HCT116 (cell line): Measurements from ENCODE around the gene GPC5. TPM values are rescaled to one million over a fixed set of nuclear protein-coding genes. Genes with fewer than 3 reads are reported as not detected.

Experiments used
- ATAC-seq: fragments of 200-7000 bp; cut with Tn5 transposase; 2 replicates; pipeline ENCODE4 v1.9.1; 2020; ENCODE audit warnings: mild to moderate bottlenecking, moderate library complexity
- BruUV-seq: library from RNA; stranded (reverse); fragments of 400-500 nt; replicated peaks from 2 replicates; lab custom pipeline; 2021; lab: Mats Ljungman, UMichigan
- CTCF ChIA-PET: fragments of 300-600 bp; sonication (Branson Sonifier 250); formaldehyde crosslinking; loops from one replicate; lab custom pipeline; 2021; ENCODE audit warnings: antibody characterized with exemption; lab: Charles Lee
- POLR2A ChIA-PET: fragments of 300-600, 350-600 bp; sonication (Branson Sonifier 250); formaldehyde crosslinking; loops from one replicate; lab custom pipeline; 2021; ENCODE audit warnings: antibody characterized with exemption; lab: Charles Lee
- RAD21 ChIA-PET, 2 experiments: fragments of 300-600 bp; sonication (Branson Sonifier 250); formaldehyde crosslinking; loops; one replicate each; lab custom pipeline; 2023; ENCODE audit warnings: low total read pairs in 2 of 2; ENCODE audit not compliant: uncharacterized antibody in 2 of 2, unreplicated experiment in 2 of 2, low non-redundant PET in 1 of 2; lab: Charles Lee
- DNase-seq: peaks from one replicate; pipeline ENCODE4 v3.0.0-alpha.2; 2010; ENCODE audit warnings: low read depth, low spot score
- H2AFZ ChIP-seq: fragments of 200-600 bp; shearing (Covaris generic), sonication (generic); 2 replicates; pipeline ENCODE4 v1.6.1; 2017; ENCODE audit warnings: low read depth, mixed run types, mixed read lengths, antibody characterized with exemption, low read length; ENCODE audit not compliant: poor library complexity, severe bottlenecking
- H3K27ac ChIP-seq: 2 replicates; pipeline ENCODE4 v1.5.1; 2012; ENCODE audit warnings: low read depth, low read length
- H3K27me3 ChIP-seq: fragments of 200-600 bp; sonication (generic); 2 replicates; pipeline ENCODE4 v1.6.1; 2016; ENCODE audit warnings: mixed run types, low read length, mixed read lengths; ENCODE audit not compliant: insufficient read depth
- H3K36me3 ChIP-seq, 2 experiments: fragments of 200-500 bp in 1 of 2; fragments of 200-600 bp in 1 of 2; sonication (Bioruptor generic) in 1 of 2; sonication (generic) in 1 of 2; 2 replicates each; pipeline versions ENCODE4 v1.5.1 to v1.6.1; 2014 to 2016; ENCODE audit warnings: low read length in 2 of 2, inconsistent platforms in 1 of 2, mixed read lengths in 1 of 2, mixed run types in 1 of 2; ENCODE audit not compliant: insufficient read depth in 2 of 2, control insufficient read depth in 1 of 2
- H3K4me1 ChIP-seq, 2 experiments: fragments of 200-600 bp in 1 of 2; sonication (generic) in 1 of 2; 2 replicates each; pipeline versions ENCODE4 v1.5.1 to v1.6.1; 2012 to 2017; ENCODE audit warnings: low read length in 2 of 2, inconsistent platforms in 1 of 2, mild to moderate bottlenecking in 1 of 2, mixed read lengths in 1 of 2, mixed run types in 1 of 2, moderate library complexity in 1 of 2; ENCODE audit not compliant: insufficient read depth in 2 of 2, control insufficient read depth in 1 of 2
- H3K4me2 ChIP-seq: fragments of 200-600 bp; sonication (generic); 2 replicates; pipeline ENCODE4 v1.6.1; 2017; ENCODE audit warnings: mixed run types, low read length, mixed read lengths
- H3K4me3 ChIP-seq, 2 experiments: fragments of 200-600 bp in 1 of 2; sonication (generic) in 1 of 2; replicated peaks in 1 of 2; 2 replicates each; pipeline ENCODE4 v1.5.1; 2011 to 2016; ENCODE audit warnings: low read length in 2 of 2, control low read depth in 1 of 2, low read depth in 1 of 2, mild to moderate bottlenecking in 1 of 2, mixed read lengths in 1 of 2, mixed run types in 1 of 2
- H3K79me2 ChIP-seq: fragments of 200-600 bp; sonication (generic); 2 replicates; pipeline ENCODE4 v1.6.1; 2017; ENCODE audit warnings: mild to moderate bottlenecking, mixed run types, low read length, moderate library complexity, mixed read lengths; ENCODE audit not compliant: insufficient read depth
- H3K9ac ChIP-seq: fragments of 200-600 bp; sonication (generic); 2 replicates; pipeline ENCODE4 v1.6.1; 2016; ENCODE audit warnings: low read length, mixed read lengths
- H3K9me2 ChIP-seq: fragments of 200-600 bp; sonication (generic), shearing (Covaris generic); 2 replicates; pipeline ENCODE4 v1.6.1; 2017; ENCODE audit warnings: mixed run types, mild to moderate bottlenecking, moderate library complexity; ENCODE audit not compliant: insufficient read depth
- H3K9me3 ChIP-seq, 2 experiments: fragments of 200-500 bp in 1 of 2; fragments of 200-600 bp in 1 of 2; sonication (Bioruptor generic) in 1 of 2; sonication (generic) in 1 of 2; 2 replicates each; pipeline ENCODE4 v1.6.1; 2014 to 2017; ENCODE audit warnings: low read length in 2 of 2, mixed read lengths in 2 of 2, inconsistent platforms in 1 of 2, low read depth in 1 of 2, mild to moderate bottlenecking in 1 of 2, mixed run types in 1 of 2, moderate library complexity in 1 of 2; ENCODE audit not compliant: control insufficient read depth in 1 of 2, insufficient read depth in 1 of 2
- H4K20me1 ChIP-seq: fragments of 200-600 bp; sonication (generic), shearing (Covaris generic); 2 replicates; pipeline ENCODE4 v1.6.1; 2017; ENCODE audit warnings: mixed run types, mild to moderate bottlenecking, moderate library complexity; ENCODE audit not compliant: insufficient read depth
- CBX3 ChIP-seq: IDR thresholded peaks from 2 replicates; pipeline ENCODE4 v1.6.1; 2012; ENCODE audit warnings: low read depth
- CEBPB ChIP-seq: IDR thresholded peaks from 2 replicates; pipeline ENCODE4 v1.6.1; 2012; ENCODE audit warnings: low read depth
- EGR1 ChIP-seq: IDR thresholded peaks from 2 replicates; pipeline ENCODE4 v1.6.1; 2012; ENCODE audit warnings: low read depth
- ELF1 ChIP-seq: IDR thresholded peaks from 2 replicates; pipeline ENCODE4 v1.6.1; 2012; ENCODE audit warnings: low read depth, borderline replicate concordance
- EZH2 ChIP-seq: fragments of 200-600 bp; sonication (generic); IDR thresholded peaks from 2 replicates; pipeline ENCODE4 v1.6.1; 2017; ENCODE audit warnings: antibody characterized with exemption, mixed run types
- EZH2phosphoT487 ChIP-seq: fragments of 200-600 bp; IDR thresholded peaks from 2 replicates; pipeline ENCODE4 v1.6.1; 2018; ENCODE audit warnings: antibody characterized with exemption, borderline replicate concordance
- FOSL1 ChIP-seq: IDR thresholded peaks from 2 replicates; pipeline ENCODE4 v1.6.1; 2012; ENCODE audit warnings: low read depth
- JUND ChIP-seq: IDR thresholded peaks from 2 replicates; pipeline ENCODE4 v1.6.1; 2012
- POLR2A ChIP-seq: IDR thresholded peaks from 2 replicates; pipeline ENCODE4 v1.7.0; 2011; ENCODE audit warnings: borderline replicate concordance; ENCODE audit not compliant: insufficient read depth, insufficient read length; ENCODE audit errors: extremely low read depth
- POLR2AphosphoS5 ChIP-seq: IDR thresholded peaks from 2 replicates; pipeline ENCODE4 v1.6.1; 2011; ENCODE audit warnings: mild to moderate bottlenecking, low read depth, low read length, moderate library complexity
- RAD21 ChIP-seq: IDR thresholded peaks from 2 replicates; pipeline ENCODE4 v1.6.1; 2012; ENCODE audit warnings: low read depth, mild to moderate bottlenecking
- SIN3A ChIP-seq: IDR thresholded peaks from 2 replicates; pipeline ENCODE4 v1.6.1; 2012; ENCODE audit warnings: low read depth
- SRF ChIP-seq: IDR thresholded peaks from 2 replicates; pipeline ENCODE4 v1.6.1; 2012; ENCODE audit warnings: low read depth
- TCF7L2 ChIP-seq: IDR thresholded peaks from 2 replicates; pipeline ENCODE4 v1.7.0; 2011; ENCODE audit warnings: borderline replicate concordance, inconsistent platforms; ENCODE audit not compliant: insufficient read depth, insufficient read length; ENCODE audit errors: extremely low read depth
- YY1 ChIP-seq: IDR thresholded peaks from 2 replicates; pipeline ENCODE4 v1.6.1; 2011; ENCODE audit warnings: low read length, low read depth, moderate library complexity, mild to moderate bottlenecking; ENCODE audit not compliant: insufficient replicate concordance; ENCODE audit errors: extremely low read depth
- ZFX ChIP-seq: fragments of 450-650 bp; IDR thresholded peaks from 2 replicates; pipeline ENCODE4 v1.6.1; 2017
- ZNF274 ChIP-seq: fragments of 200-500 bp; sonication (Bioruptor generic); IDR thresholded peaks from 2 replicates; pipeline ENCODE4 v1.6.1; 2014; ENCODE audit warnings: mild to moderate bottlenecking, low read depth, low read length, inconsistent platforms
- intact Hi-C: fragments of 100-400 bp; cut with micrococcal nuclease; formaldehyde crosslinking; loops from 2 replicates; pipeline ENCODE4 v1.10.0; 2022
- total RNA-seq: library from RNA; stranded (reverse); gene quantifications from one replicate; pipeline ENCODE4 v1.2.1, GENCODE V29; 2021; ENCODE audit not compliant: unreplicated experiment
- TF ChIP-seq, protein P1 (sequence below): IDR thresholded peaks from 2 replicates; pipeline ENCODE4 v1.6.1; 2012
- TF ChIP-seq, protein P2 (sequence below): IDR thresholded peaks from 2 replicates; pipeline ENCODE4 v1.6.1; 2011; ENCODE audit warnings: mild to moderate bottlenecking, low read length, moderate library complexity; ENCODE audit not compliant: insufficient replicate concordance; ENCODE audit errors: extremely low read depth
- TF ChIP-seq, protein P3 (sequence below), 3 experiments: fragments of 200-600 bp in 1 of 3; sonication (generic) in 1 of 3; IDR thresholded peaks in 2 of 3; conservative IDR thresholded peaks in 1 of 3; 2 replicates each; pipeline ENCODE4 v1.5.1; 2012 to 2017; ENCODE audit warnings: low read depth in 2 of 3, low read length in 2 of 3, antibody characterized with exemption in 1 of 3, borderline replicate concordance in 1 of 3, control low read depth in 1 of 3, mild to moderate bottlenecking in 1 of 3, mixed read lengths in 1 of 3, mixed run types in 1 of 3, moderate library complexity in 1 of 3; ENCODE audit not compliant: insufficient read depth in 1 of 3

The GPC5 gene
- total RNA-seq, 1 experiment from 2014 or later, result not detected

DNA sequence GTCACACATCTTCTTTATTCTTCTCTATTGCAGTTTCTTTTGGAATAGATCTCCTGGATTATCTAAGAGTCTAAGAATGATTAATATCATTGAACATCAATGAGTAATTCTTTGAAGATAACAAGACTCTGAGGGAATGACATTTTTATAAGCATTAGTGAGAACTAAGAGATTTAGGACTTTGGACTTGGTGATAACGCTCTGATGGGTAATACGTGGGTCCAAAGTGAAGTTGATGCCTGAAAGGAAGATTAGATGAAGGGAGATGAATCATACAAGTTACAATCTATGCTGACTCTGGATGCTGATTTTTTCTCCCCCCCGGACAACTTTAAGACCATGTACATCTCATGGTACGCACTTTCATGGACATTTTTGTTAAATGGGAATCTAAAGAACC lies 364.5 kb downstream of the GPC5 start:
- DNase-seq (no peak), ATAC-seq (no peak)
- ChIA-PET POLR2A (no interaction called here), RAD21 (no interaction called here), CTCF (no interaction called here)
- no peaks in the 10 kb centered on the region; a peak in 1 of 4 replicates for H3K4me1 ChIP-seq
- no peak overlapping the region for H3K9ac ChIP-seq
- no peak overlapping the region for H3K4me3 ChIP-seq
- H2AFZ ChIP-seq, result no peak overlapping the region
- no peaks in the 10 kb centered on the region for H3K9me2 ChIP-seq
- peaks cover 16 to 31% of the 10 kb centered on the region in 2 experiments; a peak in 2 of 4 replicates for H3K9me3 ChIP-seq
- no peak overlapping the region for H3K27ac ChIP-seq
- H3K79me2 ChIP-seq, result no peaks in the 10 kb centered on the region
- no TSS peak for BruUV-seq
- H4K20me1 ChIP-seq, result no peaks in the 10 kb centered on the region
- H3K36me3 ChIP-seq, result no peaks in the 10 kb centered on the region
- H3K4me2 ChIP-seq, result no peak overlapping the region
- H3K27me3 ChIP-seq, result no peaks in the 10 kb centered on the region
- TF ChIP-seq CEBPB (no peak), POLR2AphosphoS5 (no peak), SRF (no peak), ZNF274 (no peak), POLR2A (no peak), TCF7L2 (no peak), FOSL1 (no peak), ZFX (no peak), RAD21 (no peak), EZH2 (no peak), CBX3 (no peak), EGR1 (no peak), YY1 (no peak), ELF1 (no peak), EZH2phosphoT487 (no peak), JUND (no peak), SIN3A (no peak)
- TF ChIP-seq, protein P1, sequence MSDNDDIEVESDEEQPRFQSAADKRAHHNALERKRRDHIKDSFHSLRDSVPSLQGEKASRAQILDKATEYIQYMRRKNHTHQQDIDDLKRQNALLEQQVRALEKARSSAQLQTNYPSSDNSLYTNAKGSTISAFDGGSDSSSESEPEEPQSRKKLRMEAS, result no peak
- TF ChIP-seq, protein P2, sequence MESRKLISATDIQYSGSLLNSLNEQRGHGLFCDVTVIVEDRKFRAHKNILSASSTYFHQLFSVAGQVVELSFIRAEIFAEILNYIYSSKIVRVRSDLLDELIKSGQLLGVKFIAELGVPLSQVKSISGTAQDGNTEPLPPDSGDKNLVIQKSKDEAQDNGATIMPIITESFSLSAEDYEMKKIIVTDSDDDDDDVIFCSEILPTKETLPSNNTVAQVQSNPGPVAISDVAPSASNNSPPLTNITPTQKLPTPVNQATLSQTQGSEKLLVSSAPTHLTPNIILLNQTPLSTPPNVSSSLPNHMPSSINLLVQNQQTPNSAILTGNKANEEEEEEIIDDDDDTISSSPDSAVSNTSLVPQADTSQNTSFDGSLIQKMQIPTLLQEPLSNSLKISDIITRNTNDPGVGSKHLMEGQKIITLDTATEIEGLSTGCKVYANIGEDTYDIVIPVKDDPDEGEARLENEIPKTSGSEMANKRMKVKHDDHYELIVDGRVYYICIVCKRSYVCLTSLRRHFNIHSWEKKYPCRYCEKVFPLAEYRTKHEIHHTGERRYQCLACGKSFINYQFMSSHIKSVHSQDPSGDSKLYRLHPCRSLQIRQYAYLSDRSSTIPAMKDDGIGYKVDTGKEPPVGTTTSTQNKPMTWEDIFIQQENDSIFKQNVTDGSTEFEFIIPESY, result no peak
- TF ChIP-seq, protein P3, sequence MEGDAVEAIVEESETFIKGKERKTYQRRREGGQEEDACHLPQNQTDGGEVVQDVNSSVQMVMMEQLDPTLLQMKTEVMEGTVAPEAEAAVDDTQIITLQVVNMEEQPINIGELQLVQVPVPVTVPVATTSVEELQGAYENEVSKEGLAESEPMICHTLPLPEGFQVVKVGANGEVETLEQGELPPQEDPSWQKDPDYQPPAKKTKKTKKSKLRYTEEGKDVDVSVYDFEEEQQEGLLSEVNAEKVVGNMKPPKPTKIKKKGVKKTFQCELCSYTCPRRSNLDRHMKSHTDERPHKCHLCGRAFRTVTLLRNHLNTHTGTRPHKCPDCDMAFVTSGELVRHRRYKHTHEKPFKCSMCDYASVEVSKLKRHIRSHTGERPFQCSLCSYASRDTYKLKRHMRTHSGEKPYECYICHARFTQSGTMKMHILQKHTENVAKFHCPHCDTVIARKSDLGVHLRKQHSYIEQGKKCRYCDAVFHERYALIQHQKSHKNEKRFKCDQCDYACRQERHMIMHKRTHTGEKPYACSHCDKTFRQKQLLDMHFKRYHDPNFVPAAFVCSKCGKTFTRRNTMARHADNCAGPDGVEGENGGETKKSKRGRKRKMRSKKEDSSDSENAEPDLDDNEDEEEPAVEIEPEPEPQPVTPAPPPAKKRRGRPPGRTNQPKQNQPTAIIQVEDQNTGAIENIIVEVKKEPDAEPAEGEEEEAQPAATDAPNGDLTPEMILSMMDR (IDR thresholded peaks at IDR 0.05 in 2 of 3, conservative IDR thresholded peaks at IDR 0.05 in 1 of 3; ENCODE audit: borderline replicate concordance in 1 of 3, insufficient read depth in 1 of 3, low read depth in 2 of 3, low read length in 2 of 3), result no peak
- intact Hi-C loops, result no loop called here
